SJSA1 (cell line): ENCODE data around the gene CNDP1. TPM values are rescaled to one million over a fixed set of nuclear protein-coding genes. Genes with fewer than 3 reads are reported as not detected.

ENCODE experiments used
- DNase-seq, 2 experiments: peaks; one replicate each; pipeline ENCODE4 v3.0.0-alpha.2; 2015 to 2020; ENCODE audit warnings: low spot score in 2 of 2, low read depth in 1 of 2
- H3K27ac ChIP-seq: fragments of 250-450 bp; sonication (Bioruptor Pico); 2 replicates; pipeline ENCODE4 v1.5.1; 2020; ENCODE audit warnings: mild to moderate bottlenecking, moderate library complexity
- H3K27me3 ChIP-seq: fragments of 250-450 bp; sonication (Bioruptor Pico); replicated peaks from 2 replicates; pipeline ENCODE4 v1.5.1; 2020; ENCODE audit warnings: mild to moderate bottlenecking, moderate library complexity
- H3K36me3 ChIP-seq: fragments of 250-450 bp; sonication (Bioruptor Pico); 2 replicates; pipeline ENCODE4 v1.5.1; 2020; ENCODE audit warnings: mild to moderate bottlenecking
- H3K4me1 ChIP-seq: fragments of 250-450 bp; sonication (Bioruptor Pico); replicated peaks from 2 replicates; pipeline ENCODE4 v1.6.1; 2021; ENCODE audit warnings: mild to moderate bottlenecking
- H3K4me3 ChIP-seq: fragments of 250-450 bp; sonication (Bioruptor Pico); 2 replicates; pipeline ENCODE4 v1.5.1; 2020; ENCODE audit warnings: mild to moderate bottlenecking
- H3K9me3 ChIP-seq: fragments of 250-450 bp; sonication (Bioruptor Pico); replicated peaks from 2 replicates; pipeline ENCODE4 v1.5.1; 2020; ENCODE audit warnings: mild to moderate bottlenecking
- total RNA-seq: library from RNA; depleted of rRNA; stranded (reverse); fragments of >200 nt; shearing (Covaris generic); gene quantifications from 2 replicates; pipeline ENCODE4 v1.2.3, GENCODE V29; 2014; rRNA removed

Gene CNDP1, protein sequence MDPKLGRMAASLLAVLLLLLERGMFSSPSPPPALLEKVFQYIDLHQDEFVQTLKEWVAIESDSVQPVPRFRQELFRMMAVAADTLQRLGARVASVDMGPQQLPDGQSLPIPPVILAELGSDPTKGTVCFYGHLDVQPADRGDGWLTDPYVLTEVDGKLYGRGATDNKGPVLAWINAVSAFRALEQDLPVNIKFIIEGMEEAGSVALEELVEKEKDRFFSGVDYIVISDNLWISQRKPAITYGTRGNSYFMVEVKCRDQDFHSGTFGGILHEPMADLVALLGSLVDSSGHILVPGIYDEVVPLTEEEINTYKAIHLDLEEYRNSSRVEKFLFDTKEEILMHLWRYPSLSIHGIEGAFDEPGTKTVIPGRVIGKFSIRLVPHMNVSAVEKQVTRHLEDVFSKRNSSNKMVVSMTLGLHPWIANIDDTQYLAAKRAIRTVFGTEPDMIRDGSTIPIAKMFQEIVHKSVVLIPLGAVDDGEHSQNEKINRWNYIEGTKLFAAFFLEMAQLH
- total RNA-seq = not detected in 2 replicates

DNA sequence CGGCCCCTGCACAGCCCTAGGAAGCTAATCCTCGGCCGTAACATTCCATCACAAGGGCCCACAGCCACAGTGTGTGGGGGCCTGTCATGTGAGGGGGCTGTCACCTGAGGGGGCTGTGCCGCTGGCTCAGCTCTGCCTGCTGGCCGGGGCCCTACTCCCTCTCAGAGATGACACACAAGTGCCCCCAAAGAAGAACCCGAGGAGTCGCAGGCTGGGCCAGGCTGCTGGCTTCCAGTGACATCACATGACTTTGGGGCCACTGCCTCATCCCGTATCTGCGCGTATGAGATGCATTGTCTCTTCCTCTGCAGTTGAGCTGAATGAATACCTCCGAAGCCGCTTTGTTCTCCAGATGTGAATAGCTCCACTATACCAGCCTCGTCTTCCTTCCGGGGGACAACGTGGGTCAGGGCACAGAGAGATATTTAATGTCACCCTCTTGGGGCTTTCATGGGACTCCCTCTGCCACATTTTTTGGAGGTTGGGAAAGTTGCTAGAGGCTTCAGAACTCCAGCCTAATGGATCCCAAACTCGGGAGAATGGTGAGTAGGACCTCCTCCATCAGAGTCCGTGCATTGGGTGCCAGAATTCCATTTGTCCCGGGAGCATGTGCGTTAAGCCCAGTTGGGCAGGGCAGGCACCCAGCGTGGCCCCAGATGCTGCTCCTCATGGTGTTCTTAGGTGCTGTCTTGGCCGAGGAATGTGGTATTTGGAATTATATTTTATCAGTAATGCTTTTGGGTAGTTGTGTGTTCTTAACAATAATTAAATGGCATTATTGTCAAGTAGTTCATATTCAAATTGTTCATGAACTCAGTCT is at the start of gene CNDP1:
TSS of gene CNDP1 (plus strand) at position 351 of the 820 bp plus-strand sequence. CDS start at position 519, 168 bp downstream.
- H3K4me1 ChIP-seq = no peaks in the 10 kb centered on the region
- H3K36me3 ChIP-seq = no peaks in the 10 kb centered on the region
- H3K27me3 ChIP-seq = no peaks in the 10 kb centered on the region
- no peak within 1 kb of the TSS for H3K27ac ChIP-seq
- DNase-seq = no peak
- no peak within 1 kb of the TSS for H3K4me3 ChIP-seq
- H3K9me3 ChIP-seq = no peaks in the 10 kb centered on the region

DNA sequence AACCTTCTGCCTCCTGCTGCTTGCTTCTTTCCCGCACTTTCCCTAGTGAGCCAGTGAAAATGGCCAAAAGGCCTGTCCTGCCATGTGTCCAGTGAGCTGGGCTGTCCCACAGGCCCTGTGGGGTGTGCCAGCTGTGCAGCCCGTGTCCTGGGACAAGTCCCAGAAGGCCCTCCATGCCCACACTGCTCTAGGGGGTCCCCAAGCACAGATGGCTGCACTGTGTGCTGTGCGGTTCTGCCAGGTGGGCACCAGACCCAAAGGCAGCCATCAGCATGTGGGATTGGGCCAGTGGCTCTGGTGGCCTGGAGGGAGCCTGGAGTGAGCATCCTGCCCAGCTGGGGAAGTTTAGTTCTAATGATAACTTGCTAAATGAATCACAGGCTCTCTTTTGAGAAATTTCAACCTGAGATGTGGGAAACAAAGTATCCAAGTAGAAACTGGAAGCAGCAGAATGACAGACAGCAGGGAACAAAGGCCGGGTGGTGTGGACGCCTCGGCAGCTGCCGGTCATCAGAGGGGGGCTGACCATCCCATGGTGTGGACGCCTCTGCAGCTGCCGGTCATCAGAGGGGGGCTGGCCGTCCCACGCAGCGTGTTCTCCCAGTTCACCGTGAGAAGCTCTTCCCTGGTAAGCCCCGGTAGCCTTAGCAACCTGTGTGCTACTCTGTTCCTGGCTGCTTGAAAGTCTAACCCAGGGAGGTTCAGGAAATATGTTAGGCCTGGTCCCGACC is 48.0 kb upstream of the CNDP1 start:
- no peak for DNase-seq
- H3K27me3 ChIP-seq = no peaks in the 10 kb centered on the region

DNA sequence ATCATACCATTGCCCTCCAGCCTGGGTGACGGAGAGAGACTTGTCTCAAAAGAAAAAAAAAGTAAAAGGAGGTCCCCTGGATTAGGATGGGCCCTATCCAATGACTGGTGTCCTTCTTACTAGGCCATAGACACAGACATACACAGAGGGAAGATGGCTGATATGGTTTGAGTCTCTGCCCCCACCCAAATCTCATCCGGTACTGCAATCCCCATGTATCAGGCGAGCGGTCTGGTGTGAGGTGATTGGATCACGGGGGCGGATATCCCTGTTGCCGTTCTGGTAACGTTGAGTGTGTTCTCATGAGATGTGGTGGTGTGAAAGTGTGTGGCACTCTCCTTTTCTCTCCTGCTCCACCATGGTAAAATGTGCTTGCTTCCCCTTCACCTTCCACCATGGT is 45.9 kb upstream of the CNDP1 start:
- H3K4me1 ChIP-seq = peaks cover 8% of the 10 kb centered on the region
- no peaks in the 10 kb centered on the region for H3K36me3 ChIP-seq
- no peak overlapping the region for H3K4me3 ChIP-seq
- DNase-seq = no peak
- H3K27me3 ChIP-seq = no peaks in the 10 kb centered on the region
- H3K9me3 ChIP-seq = no peaks in the 10 kb centered on the region
- no peak overlapping the region for H3K27ac ChIP-seq

More for the DNA sequence above, 48.0 kb upstream of the CNDP1 start:
- no peaks in the 10 kb centered on the region for H3K36me3 ChIP-seq
- no peak overlapping the region for H3K4me3 ChIP-seq
- peaks cover 8% of the 10 kb centered on the region for H3K4me1 ChIP-seq
- H3K27ac ChIP-seq = no peak overlapping the region
- no peaks in the 10 kb centered on the region for H3K9me3 ChIP-seq

DNA sequence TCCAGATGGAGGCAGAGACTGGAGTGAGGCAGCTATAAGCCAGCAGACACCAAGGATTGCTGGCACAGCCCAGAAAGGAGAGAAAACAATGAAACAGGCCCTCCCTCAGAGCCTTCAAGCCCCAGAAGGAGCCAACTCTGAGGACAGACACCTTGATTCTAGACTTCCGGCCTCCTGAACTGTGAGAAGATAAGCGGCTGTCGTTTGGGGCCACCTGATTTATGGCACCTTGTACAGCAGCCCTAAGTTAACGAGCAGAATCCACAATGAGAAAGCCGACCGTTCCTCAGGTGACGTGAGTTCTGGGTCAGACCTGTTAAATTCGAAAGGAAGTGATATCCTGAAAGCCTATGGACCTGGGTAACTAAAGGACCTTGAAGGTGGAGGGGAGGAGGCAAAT is 45.4 kb upstream of the CNDP1 start:
- peaks cover 8% of the 10 kb centered on the region for H3K4me1 ChIP-seq
- H3K36me3 ChIP-seq = no peaks in the 10 kb centered on the region
- no peak overlapping the region for H3K4me3 ChIP-seq
- no peak overlapping the region for H3K27ac ChIP-seq
- no peaks in the 10 kb centered on the region for H3K9me3 ChIP-seq
- DNase-seq = no peak
- H3K27me3 ChIP-seq = no peaks in the 10 kb centered on the region

DNA sequence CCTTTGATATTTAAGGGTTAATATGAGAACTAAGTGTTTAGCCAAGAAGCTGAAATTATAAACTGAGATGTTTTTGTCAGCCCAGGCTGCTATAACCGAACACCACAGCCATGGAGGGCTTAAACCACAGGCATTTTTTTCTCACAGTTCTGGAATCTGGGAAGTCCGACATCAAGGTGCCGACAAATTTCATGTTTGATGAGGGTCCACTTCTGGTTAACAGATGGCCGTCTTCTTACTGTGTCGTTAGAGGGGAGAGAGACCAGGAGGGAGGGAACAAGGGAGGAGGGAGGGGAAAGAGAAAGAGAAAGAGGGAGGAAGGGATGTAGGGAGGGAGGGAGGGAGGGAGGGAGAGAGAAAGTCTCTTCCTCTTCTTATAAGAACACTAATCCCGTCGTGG is 44.6 kb upstream of the CNDP1 start:
- no peaks in the 10 kb centered on the region for H3K36me3 ChIP-seq
- H3K4me3 ChIP-seq = no peak overlapping the region
- no peaks in the 10 kb centered on the region for H3K27me3 ChIP-seq
- H3K4me1 ChIP-seq = peaks cover 8% of the 10 kb centered on the region
- DNase-seq = peak; percentile 78 to 87
- no peak overlapping the region for H3K27ac ChIP-seq
- no peaks in the 10 kb centered on the region for H3K9me3 ChIP-seq

DNA sequence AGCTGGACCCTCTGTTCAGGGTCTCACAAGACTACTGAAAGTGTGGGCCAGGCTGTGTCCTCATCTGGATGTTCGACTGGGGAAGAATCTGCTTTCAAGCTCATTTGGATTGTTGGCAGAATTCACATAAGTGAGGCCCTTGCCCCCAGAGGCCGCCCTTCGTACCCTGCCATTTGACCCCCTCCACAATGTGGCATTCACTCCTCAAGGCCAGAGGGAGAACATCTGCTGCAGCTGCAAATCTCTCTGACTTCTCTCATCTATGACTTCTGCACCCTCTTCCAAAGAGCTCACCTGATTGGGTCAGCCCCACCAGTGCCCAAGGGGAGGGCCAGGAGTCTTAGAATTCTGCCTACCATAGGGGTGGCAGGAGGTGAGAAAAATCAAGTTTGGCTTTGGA is 42.0 kb upstream of the CNDP1 start:
- H3K27me3 ChIP-seq = no peaks in the 10 kb centered on the region
- H3K27ac ChIP-seq = no peak overlapping the region
- no peak for DNase-seq
- peaks cover 12% of the 10 kb centered on the region for H3K4me1 ChIP-seq
- no peaks in the 10 kb centered on the region for H3K9me3 ChIP-seq
- no peak overlapping the region for H3K4me3 ChIP-seq
- peaks cover 5% of the 10 kb centered on the region for H3K36me3 ChIP-seq

DNA sequence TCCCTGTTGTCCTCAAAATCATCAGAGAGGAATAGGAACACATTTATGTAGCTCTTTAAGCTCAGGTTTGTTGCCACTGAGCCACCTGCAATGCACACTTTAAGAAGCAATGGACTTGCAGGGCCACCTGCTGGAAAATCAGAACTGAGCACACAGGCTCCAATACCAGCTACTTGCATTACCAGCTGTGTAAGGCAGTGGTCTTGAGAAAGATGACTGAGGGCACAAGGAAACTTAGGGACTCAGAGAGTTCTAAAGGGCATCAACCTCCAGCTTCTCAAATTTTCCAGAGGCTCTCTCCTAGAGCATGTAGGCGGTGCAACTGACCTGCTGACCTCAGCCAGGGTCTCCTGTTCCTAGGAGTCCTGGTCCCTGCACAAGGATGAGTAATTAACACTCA is 40.6 kb upstream of the CNDP1 start:
- Histone ChIP-seq H3K27ac (no peak overlapping the region), H3K36me3 (peaks cover 7% of the 10 kb centered on the region), H3K4me3 (no peak overlapping the region), H3K27me3 (no peaks in the 10 kb centered on the region), H3K9me3 (no peaks in the 10 kb centered on the region), H3K4me1 (peaks cover 23% of the 10 kb centered on the region)
- DNase-seq = peak in 1 of 2 experiments; percentile 14

DNA sequence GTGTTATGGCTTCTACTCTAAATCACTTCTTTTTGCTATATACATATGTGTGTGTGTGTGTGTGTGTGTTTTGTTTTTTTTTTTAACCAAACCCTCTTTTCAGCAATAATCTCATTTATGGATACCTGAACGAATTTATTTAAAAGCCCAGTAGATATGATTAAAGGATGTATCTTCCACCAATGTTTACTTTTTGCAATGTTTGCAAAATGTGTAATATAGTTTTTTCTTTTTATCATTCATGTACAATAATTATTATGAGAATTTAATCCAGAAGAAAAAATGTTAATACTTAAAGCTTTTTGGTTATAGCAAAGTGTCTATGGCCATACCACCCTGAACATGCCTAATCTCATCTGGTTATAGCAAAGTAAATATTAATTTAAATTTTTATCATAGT is 39.8 kb upstream of the CNDP1 start:
- Histone ChIP-seq H3K27me3 (no peaks in the 10 kb centered on the region), H3K4me3 (no peak overlapping the region), H3K36me3 (peaks cover 7% of the 10 kb centered on the region), H3K27ac (no peak overlapping the region), H3K4me1 (peaks cover 24% of the 10 kb centered on the region), H3K9me3 (no peaks in the 10 kb centered on the region)
- DNase-seq = no peak

DNA sequence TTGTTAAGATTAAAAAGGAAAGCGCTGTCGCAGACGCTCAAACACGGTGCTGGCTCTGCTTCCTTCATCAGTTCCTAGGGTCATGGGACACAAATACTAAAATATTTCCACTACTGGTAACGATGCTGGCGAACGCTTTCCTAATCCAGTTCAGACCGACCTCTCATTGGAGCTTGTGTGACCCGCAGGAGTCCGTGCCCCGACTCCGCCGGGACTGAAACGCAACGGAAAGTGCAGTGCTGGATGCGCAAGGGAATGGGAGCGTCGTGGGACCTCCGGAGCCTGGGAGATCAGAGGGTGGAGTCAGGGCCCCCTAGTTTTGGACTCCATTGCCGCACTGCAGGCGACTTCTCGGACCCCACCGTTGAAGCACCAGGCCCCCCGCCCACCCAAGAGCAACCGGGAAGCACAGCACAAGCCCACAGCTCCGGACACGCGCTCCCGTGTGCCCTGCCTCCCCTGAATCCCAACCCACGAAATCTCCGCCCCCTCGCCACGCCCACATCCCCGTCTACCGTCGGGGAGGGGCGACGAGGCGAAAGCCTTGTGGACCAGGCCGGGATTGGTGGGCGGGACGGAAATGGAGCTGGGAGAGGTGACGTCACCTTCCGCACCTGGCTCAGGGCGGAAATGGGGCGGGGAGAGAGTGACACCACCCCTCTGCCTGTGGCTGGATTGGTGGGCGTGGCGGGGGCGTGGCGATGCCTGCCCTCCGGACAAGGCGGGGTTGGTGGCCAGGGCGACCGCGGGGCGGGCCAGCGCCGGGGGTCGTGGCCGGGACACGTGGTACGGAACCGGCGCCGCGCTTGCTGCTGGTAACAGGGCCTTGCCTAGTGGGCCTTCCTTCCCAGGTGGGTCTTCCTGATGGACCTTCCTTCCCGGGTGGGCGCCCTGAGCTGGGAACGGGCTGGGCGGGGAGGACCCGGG is 38.5 kb upstream of the CNDP1 start, which contains the start of gene CNDP2:
TSS of gene CNDP2 (plus strand) at position 783 of the 927 bp plus-strand sequence. CDS start 3,611 bp downstream, outside the sequence.
- H3K27me3 ChIP-seq = no peaks in the 10 kb centered on the region
- no peaks in the 10 kb centered on the region for H3K9me3 ChIP-seq
- peaks cover 16% of the 10 kb centered on the region for H3K36me3 ChIP-seq
- peaks cover 28% of the 10 kb centered on the region for H3K4me1 ChIP-seq
- H3K4me3 ChIP-seq = peak within 1 kb of the TSS; percentile 86
- H3K27ac ChIP-seq = peak within 1 kb of the TSS; percentile 86
- DNase-seq = peak; percentile 99 to 100

DNA sequence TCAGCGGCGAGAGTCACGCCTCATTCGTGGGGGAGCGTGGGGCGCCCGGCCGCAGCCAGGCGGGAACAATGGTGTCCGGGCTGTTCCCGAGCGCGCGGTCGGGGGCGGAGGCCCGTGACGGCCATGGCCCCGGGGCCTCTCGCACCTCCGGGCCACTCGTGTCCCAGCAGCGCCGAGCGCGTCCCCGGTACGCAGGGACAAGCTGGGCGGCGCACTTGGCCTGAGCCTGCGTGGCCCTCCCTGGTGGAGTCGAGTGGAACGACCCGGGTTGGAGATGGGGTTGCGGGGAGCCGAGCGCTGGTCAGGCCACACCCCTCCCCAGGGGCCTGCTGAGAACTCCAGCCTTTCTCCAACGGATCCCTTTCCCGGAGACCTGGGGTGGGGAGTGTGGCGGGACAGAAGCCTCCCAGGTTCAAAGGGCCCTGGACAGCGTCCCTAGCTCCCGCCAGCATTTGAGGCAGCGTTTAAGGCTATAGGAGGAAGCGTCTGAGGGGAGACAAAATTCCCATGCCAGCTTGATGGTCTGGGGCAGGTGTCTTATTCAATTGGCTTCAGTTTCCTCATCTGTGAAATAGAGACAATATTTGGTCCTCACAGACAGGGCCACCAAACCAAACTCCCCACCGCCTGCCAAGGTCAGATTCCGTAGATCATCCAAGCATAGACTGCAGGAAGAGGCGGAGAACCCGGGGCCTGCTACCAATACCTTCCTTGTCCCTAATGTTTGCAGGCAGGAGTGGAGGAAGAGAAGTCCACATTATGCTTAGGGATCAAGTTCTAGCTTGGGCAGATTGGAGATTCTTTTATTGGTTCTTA is 37.6 kb upstream of the CNDP1 start:
- H3K9me3 ChIP-seq = no peaks in the 10 kb centered on the region
- H3K27me3 ChIP-seq = no peaks in the 10 kb centered on the region
- H3K36me3 ChIP-seq = peaks cover 24% of the 10 kb centered on the region

DNA sequence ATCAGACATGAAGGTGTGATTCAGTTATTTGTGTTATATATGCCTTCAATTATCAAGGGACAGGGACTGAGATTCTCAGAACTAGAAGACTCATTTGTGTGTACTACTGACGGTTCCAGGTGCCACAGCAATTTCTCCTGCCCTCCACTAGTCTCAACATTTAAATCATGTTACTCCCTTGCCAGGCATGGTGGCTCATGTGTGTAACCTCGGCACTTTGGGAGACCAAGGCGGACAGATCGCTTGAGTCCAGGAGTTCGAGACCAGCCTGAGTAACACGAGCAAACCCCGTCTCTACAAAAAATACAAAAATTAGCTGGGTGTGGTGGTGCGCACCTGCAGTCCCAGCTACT is 37.0 kb upstream of the CNDP1 start:
- Histone ChIP-seq H3K9me3 (no peaks in the 10 kb centered on the region), H3K4me1 (peaks cover 28% of the 10 kb centered on the region), H3K4me3 (peak overlapping the region; percentile 86), H3K36me3 (peaks cover 30% of the 10 kb centered on the region), H3K27me3 (no peaks in the 10 kb centered on the region), H3K27ac (no peak overlapping the region)
- no peak for DNase-seq

More for the DNA sequence above, 37.6 kb upstream of the CNDP1 start:
- Histone ChIP-seq H3K4me3 (peak overlapping the region; percentile 86), H3K27ac (peak overlapping the region; percentile 86), H3K4me1 (peaks cover 28% of the 10 kb centered on the region)
- DNase-seq = peak in 1 of 2 experiments; percentile 68

DNA sequence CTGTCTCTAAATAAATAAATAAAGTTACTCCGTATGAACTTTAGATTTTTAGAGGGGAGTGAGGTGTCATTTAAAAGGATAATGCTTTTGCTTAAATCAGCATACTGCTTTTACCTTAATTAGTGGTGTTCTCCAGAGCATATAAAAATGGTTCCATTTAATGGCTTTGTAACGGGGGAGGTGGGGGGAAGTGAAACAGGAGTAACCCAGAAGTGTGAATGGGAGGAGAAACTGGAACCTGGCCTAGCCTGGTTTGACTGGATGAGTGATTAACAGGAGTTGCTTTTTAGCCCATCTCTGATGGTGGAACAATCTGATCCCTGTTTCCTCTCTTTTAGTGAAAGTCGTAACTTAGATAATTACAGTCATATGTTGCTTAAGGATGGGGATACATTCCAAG is 36.5 kb upstream of the CNDP1 start:
- Histone ChIP-seq H3K4me1 (peaks cover 28% of the 10 kb centered on the region), H3K27ac (no peak overlapping the region), H3K4me3 (no peak overlapping the region), H3K27me3 (no peaks in the 10 kb centered on the region), H3K36me3 (peaks cover 35% of the 10 kb centered on the region), H3K9me3 (no peaks in the 10 kb centered on the region)
- DNase-seq = no peak
